Measurements from ENCODE around the gene CCDC158.

- TF ChIP-seq CTCF (conservative IDR thresholded peaks at IDR 0.05; ENCODE audit: low read depth in 2 of 2) (no peak), REST (IDR thresholded peaks at IDR 0.05; ENCODE audit: unreplicated experiment) (no peak), CREB1 (CRISPR knock-in tag; IDR thresholded peaks at IDR 0.05; ENCODE audit: low read depth) (no peak), NANOG (IDR thresholded peaks at IDR 0.05; ENCODE audit: borderline replicate concordance) (no peak), POLR2AphosphoS5 (IDR thresholded peaks at IDR 0.05; ENCODE audit: low read depth) (no peak), EZH2 (IDR thresholded peaks at IDR 0.05; ENCODE audit: low read depth, unreplicated experiment) (no peak), STAT1 (IDR thresholded peaks at IDR 0.05; ENCODE audit: unreplicated experiment) (no peak)
Observed at GRCh38 chr4:76325072-76325471, 95.9 kb downstream of the CCDC158 start.
